ENCODE results near the gene INPP5D. TPM values are rescaled to one million over a fixed set of nuclear protein-coding genes. Genes with fewer than 3 reads are reported as not detected.

Gene INPP5D
- total RNA-seq, 1 experiment from 2014 or later: 17.2 TPM

DNA sequence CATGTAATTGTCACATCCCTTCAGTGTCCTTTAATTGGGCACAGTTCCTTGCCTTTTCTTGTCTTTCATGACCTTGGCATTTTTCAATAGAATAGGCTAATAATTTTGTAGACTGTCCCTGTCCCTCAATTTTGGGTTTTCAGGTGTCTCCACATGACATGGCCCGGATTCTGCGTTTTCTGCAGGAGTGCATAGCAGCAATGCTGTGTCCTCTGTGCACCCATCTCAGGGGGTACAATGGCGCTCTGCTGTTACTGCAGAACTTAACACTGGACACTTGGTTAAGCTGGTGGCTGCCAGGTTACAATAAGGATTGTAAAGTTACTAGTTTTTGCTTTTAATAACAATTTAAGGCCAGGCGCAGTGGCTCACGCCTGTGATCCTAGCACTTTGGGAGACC, 51.3 kb downstream of the INPP5D start (continued):
- TF ChIP-seq, protein P1, sequence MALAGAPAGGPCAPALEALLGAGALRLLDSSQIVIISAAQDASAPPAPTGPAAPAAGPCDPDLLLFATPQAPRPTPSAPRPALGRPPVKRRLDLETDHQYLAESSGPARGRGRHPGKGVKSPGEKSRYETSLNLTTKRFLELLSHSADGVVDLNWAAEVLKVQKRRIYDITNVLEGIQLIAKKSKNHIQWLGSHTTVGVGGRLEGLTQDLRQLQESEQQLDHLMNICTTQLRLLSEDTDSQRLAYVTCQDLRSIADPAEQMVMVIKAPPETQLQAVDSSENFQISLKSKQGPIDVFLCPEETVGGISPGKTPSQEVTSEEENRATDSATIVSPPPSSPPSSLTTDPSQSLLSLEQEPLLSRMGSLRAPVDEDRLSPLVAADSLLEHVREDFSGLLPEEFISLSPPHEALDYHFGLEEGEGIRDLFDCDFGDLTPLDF (CRISPR knock-in tag; IDR thresholded peaks at IDR 0.05): no peak

DNA sequence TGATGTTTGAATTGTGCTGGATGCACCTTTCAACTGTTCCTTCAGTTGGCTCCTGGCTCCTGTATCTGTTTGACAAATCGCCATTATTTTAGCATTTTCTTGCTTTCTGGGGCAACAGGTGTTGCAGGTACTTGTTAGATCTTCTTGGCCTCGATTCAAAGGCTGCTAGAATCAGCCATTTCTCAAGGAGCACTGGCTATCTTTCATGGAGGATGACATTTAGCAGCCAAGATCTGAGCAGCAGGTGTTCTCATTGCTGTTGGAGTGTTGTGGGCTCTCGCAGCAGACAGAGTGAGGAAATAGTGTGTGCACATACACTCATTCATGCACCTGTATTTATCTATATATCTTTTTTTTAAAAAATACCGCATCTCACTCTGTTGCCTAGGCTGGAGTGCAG, 52.2 kb downstream of the INPP5D start:
- CTCF ChIA-PET: interaction anchor here (1.5 kb wide), 1 partner anchor 13 kb away, joined by 6 read pairs; no protein-coding TSS in a partner anchor
- no peaks in the 10 kb centered on the region for H3K9me3 Mint-ChIP-seq

DNA sequence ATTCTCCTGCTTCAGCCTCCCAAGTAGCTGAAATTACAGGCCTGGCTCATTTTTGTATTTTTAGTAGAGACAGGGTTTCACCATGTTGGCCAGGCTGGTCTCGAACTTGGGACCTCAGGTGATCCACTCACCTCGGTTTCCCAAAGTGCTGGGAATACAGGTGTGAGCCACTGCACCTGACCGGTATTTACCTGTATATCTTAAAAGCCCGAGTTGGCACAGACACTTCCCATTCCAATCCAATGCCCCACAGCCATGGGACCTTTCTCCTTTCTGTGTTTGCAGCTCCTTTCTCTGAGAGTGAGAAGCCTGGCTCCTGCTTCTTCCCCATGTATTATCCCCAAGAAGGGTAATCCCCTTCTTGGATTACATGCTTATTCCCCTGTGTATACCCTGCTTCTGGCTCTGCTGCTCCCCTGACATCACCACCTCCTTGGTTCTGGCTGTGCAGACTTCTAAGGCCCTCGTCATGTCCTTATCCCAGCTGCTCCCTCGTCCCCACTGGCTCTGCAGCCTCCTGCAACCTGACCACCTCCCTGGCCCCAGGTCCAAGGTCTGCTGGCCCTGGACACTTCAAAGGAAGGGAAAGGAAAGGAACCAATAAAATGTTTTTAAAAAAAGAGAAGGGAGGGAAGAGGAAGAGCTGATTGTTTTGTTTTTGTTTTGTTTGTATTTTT, 52.8 kb downstream of the INPP5D start:
- CTCF ChIA-PET: interaction anchor here (1.5 to 2.1 kb wide), 2 partner anchors 14 to 16 kb away, joined by 6 to 7 read pairs; no protein-coding TSS in a partner anchor

More for the DNA sequence above, 52.2 kb downstream of the INPP5D start:
- Mint-ChIP-seq H3K4me1 (peaks cover 16% of the 10 kb centered on the region), H3K4me3 (no peak overlapping the region), H3K36me3 (no peaks in the 10 kb centered on the region), H3K27me3 (ENCODE audit: low read depth) (no peaks in the 10 kb centered on the region), H3K27ac (no peak overlapping the region)
- no peak for TF ChIP-seq ZNF671 (CRISPR knock-in tag; IDR thresholded peaks at IDR 0.05)
- POLR2A ChIA-PET: no interaction called here
- ATAC-seq (no peak), DNase-seq (ENCODE audit: low spot score) (no peak)

More for the DNA sequence above, 52.8 kb downstream of the INPP5D start:
- no peaks in the 10 kb centered on the region for H3K9me3 Mint-ChIP-seq
- ATAC-seq (no peak), DNase-seq (ENCODE audit: low spot score) (no peak)
- no peak overlapping the region for H3K4me3 Mint-ChIP-seq
- TF ChIP-seq, protein P2, sequence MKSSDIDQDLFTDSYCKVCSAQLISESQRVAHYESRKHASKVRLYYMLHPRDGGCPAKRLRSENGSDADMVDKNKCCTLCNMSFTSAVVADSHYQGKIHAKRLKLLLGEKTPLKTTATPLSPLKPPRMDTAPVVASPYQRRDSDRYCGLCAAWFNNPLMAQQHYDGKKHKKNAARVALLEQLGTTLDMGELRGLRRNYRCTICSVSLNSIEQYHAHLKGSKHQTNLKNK (CRISPR knock-in tag; IDR thresholded peaks at IDR 0.05): no peak
- TF ChIP-seq, protein P3, sequence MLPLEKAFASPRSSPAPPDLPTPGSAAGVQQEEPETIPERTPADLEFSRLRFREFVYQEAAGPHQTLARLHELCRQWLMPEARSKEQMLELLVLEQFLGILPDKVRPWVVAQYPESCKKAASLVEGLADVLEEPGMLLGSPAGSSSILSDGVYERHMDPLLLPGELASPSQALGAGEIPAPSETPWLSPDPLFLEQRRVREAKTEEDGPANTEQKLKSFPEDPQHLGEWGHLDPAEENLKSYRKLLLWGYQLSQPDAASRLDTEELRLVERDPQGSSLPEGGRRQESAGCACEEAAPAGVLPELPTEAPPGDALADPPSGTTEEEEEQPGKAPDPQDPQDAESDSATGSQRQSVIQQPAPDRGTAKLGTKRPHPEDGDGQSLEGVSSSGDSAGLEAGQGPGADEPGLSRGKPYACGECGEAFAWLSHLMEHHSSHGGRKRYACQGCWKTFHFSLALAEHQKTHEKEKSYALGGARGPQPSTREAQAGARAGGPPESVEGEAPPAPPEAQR (CRISPR knock-in tag; IDR thresholded peaks at IDR 0.05): no peak
- TF ChIP-seq, protein P4, sequence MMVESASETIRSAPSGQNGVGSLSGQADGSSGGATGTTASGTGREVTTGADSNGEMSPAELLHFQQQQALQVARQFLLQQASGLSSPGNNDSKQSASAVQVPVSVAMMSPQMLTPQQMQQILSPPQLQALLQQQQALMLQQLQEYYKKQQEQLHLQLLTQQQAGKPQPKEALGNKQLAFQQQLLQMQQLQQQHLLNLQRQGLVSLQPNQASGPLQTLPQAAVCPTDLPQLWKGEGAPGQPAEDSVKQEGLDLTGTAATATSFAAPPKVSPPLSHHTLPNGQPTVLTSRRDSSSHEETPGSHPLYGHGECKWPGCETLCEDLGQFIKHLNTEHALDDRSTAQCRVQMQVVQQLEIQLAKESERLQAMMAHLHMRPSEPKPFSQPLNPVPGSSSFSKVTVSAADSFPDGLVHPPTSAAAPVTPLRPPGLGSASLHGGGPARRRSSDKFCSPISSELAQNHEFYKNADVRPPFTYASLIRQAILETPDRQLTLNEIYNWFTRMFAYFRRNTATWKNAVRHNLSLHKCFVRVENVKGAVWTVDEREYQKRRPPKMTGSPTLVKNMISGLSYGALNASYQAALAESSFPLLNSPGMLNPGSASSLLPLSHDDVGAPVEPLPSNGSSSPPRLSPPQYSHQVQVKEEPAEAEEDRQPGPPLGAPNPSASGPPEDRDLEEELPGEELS (CRISPR knock-in tag; IDR thresholded peaks at IDR 0.05): no peak
- TF ChIP-seq, protein P5, sequence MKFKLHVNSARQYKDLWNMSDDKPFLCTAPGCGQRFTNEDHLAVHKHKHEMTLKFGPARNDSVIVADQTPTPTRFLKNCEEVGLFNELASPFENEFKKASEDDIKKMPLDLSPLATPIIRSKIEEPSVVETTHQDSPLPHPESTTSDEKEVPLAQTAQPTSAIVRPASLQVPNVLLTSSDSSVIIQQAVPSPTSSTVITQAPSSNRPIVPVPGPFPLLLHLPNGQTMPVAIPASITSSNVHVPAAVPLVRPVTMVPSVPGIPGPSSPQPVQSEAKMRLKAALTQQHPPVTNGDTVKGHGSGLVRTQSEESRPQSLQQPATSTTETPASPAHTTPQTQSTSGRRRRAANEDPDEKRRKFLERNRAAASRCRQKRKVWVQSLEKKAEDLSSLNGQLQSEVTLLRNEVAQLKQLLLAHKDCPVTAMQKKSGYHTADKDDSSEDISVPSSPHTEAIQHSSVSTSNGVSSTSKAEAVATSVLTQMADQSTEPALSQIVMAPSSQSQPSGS (CRISPR knock-in tag; IDR thresholded peaks at IDR 0.05; ENCODE audit: borderline replicate concordance, low read depth): no peak
- TF ChIP-seq, protein P6, sequence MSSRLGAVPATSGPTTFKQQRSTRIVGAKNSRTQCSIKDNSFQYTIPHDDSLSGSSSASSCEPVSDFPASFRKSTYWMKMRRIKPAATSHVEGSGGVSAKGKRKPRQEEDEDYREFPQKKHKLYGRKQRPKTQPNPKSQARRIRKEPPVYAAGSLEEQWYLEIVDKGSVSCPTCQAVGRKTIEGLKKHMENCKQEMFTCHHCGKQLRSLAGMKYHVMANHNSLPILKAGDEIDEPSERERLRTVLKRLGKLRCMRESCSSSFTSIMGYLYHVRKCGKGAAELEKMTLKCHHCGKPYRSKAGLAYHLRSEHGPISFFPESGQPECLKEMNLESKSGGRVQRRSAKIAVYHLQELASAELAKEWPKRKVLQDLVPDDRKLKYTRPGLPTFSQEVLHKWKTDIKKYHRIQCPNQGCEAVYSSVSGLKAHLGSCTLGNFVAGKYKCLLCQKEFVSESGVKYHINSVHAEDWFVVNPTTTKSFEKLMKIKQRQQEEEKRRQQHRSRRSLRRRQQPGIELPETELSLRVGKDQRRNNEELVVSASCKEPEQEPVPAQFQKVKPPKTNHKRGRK (CRISPR knock-in tag; IDR thresholded peaks at IDR 0.05; ENCODE audit: borderline replicate concordance): no peak
- TF ChIP-seq IRF2 (CRISPR knock-in tag; IDR thresholded peaks at IDR 0.05; ENCODE audit: borderline replicate concordance, low read depth) (no peak), ZNF423 (CRISPR knock-in tag; IDR thresholded peaks at IDR 0.05) (no peak)
- TF ChIP-seq, protein P7, sequence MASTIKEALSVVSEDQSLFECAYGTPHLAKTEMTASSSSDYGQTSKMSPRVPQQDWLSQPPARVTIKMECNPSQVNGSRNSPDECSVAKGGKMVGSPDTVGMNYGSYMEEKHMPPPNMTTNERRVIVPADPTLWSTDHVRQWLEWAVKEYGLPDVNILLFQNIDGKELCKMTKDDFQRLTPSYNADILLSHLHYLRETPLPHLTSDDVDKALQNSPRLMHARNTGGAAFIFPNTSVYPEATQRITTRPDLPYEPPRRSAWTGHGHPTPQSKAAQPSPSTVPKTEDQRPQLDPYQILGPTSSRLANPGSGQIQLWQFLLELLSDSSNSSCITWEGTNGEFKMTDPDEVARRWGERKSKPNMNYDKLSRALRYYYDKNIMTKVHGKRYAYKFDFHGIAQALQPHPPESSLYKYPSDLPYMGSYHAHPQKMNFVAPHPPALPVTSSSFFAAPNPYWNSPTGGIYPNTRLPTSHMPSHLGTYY (CRISPR knock-in tag; IDR thresholded peaks at IDR 0.05): no peak
- H3K27ac Mint-ChIP-seq: no peak overlapping the region
- H3K36me3 Mint-ChIP-seq: no peaks in the 10 kb centered on the region
- H3K4me1 Mint-ChIP-seq: peaks cover 22% of the 10 kb centered on the region
- POLR2A ChIA-PET: no interaction called here
- no peaks in the 10 kb centered on the region for H3K27me3 Mint-ChIP-seq (ENCODE audit: low read depth)

Measured in WTC11 (cell line).